Thyroid gland (tissue), 4 donors: ENCODE data around the gene SAFB.

Source experiments
- CTCF ChIP-seq, 6 experiments: fragments of 200-600 bp in 3 of 6; fragments of 450-650 bp in 3 of 6; sonication (generic) in 3 of 6; IDR thresholded peaks; one replicate each; pipeline ENCODE4 v1.5.1; 2016 to 2019; ENCODE audit warnings: antibody characterized with exemption in 6 of 6, mild to moderate bottlenecking in 2 of 6, inconsistent platforms in 1 of 6, moderate library complexity in 1 of 6
- POLR2A ChIP-seq, 2 donors: fragments of 450-650 bp; IDR thresholded peaks; one replicate each; pipeline ENCODE4 v1.6.1; 2017; ENCODE audit warnings: antibody characterized with exemption in 2 of 2, mild to moderate bottlenecking in 2 of 2, moderate library complexity in 1 of 2

DNA sequence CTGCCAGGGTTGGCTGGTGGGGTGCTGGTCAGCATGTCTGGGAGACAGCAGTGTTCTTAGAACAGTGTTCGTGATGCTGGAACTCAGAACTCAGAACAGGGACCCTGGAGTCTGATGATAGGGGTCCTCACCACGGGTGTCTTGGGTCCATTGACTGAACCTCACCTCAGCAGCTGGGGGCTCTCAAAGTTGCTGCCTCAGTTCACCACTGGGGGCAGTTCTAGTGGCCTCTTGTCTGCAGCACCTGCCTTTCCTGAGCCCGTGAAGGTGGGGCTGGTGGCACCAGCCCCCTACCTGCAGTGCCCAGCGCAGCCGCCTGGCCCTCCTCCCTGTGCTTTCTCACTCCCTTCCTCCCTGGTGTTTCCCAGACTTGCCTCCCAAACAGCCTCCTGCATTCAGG, 28.5 kb downstream of the SAFB start:
- TF ChIP-seq POLR2A (IDR thresholded peaks at IDR 0.05), result no peak
- TF ChIP-seq CTCF (IDR thresholded peaks at IDR 0.05), result no peak
